Endothelial cell of umbilical vein (primary cell): ENCODE results near the gene LRRC8B. TPM values are rescaled to one million over a fixed set of nuclear protein-coding genes. Genes with fewer than 3 reads are reported as not detected.
"Not testable (repeated sequence)": the region's sequence is repeated elsewhere in the genome, so short reads cannot be mapped to it uniquely, and the experiment has no call there.

Source experiments
- BruUV-seq: library from RNA; stranded (reverse); fragments of 400-500 nt; replicated peaks from 2 replicates; lab custom pipeline; 2021; lab: Mats Ljungman, UMichigan
- CTCF ChIA-PET: fragments of 300-600, 350-600 bp; sonication (Branson Sonifier 250); formaldehyde crosslinking; loops from one replicate; lab custom pipeline; 2021; ENCODE audit warnings: antibody characterized with exemption, inconsistent platforms; lab: Charles Lee
- POLR2A ChIA-PET: fragments of 300-600, 350-600 bp; sonication (Branson Sonifier 250); formaldehyde crosslinking; loops from one replicate; lab custom pipeline; 2021; ENCODE audit warnings: antibody characterized with exemption, inconsistent platforms; lab: Charles Lee
- DNase-seq: peaks from one replicate; pipeline ENCODE4 v3.0.0-alpha.2; 2011; ENCODE audit warnings: low read depth, low spot score
- FAIRE-seq: peaks from 2 replicates; lab custom pipeline; 2011; peaks lifted over from hg19 to GRCh38; lab: Jason Lieb, UNC
- H2AFZ ChIP-seq: 2 replicates; pipeline ENCODE4 v1.6.0; 2012; ENCODE audit warnings: low read depth, low read length, control low read depth, inconsistent platforms
- H3K27ac ChIP-seq: 2 replicates; pipeline ENCODE4 v1.5.1; 2011; ENCODE audit warnings: low read depth, mild to moderate bottlenecking, control low read depth, low read length, moderate library complexity; ENCODE audit not compliant: insufficient read depth
- H3K27me3 ChIP-seq, 2 experiments: 2 replicates each; pipeline versions ENCODE4 v1.6.0 to v1.6.1; 2011; ENCODE audit warnings: low read length in 2 of 2, mixed read lengths in 1 of 2; ENCODE audit not compliant: control insufficient read depth in 2 of 2, insufficient read depth in 2 of 2
- H3K36me3 ChIP-seq, 2 experiments: 2 replicates in 1 of 2; 3 replicates in 1 of 2; pipeline ENCODE4 v1.5.1; 2011; ENCODE audit warnings: low read length in 2 of 2, mild to moderate bottlenecking in 1 of 2, moderate library complexity in 1 of 2; ENCODE audit not compliant: control insufficient read depth in 2 of 2, insufficient read depth in 2 of 2; ENCODE audit errors: extremely low read depth in 1 of 2
- H3K4me1 ChIP-seq: 3 replicates; pipeline ENCODE4 v1.5.1; 2011; ENCODE audit warnings: mild to moderate bottlenecking, low read length; ENCODE audit not compliant: control insufficient read depth, insufficient read depth; ENCODE audit errors: extremely low read depth
- H3K4me2 ChIP-seq: 2 replicates; pipeline ENCODE4 v1.6.1; 2011; ENCODE audit warnings: low read length, control low read depth, mixed read lengths; ENCODE audit not compliant: insufficient read depth
- H3K4me3 ChIP-seq, 3 experiments: fragments of 200-600 bp in 1 of 3; sonication (generic), shearing (Covaris generic) in 1 of 3; replicated peaks in 1 of 3; 2 replicates each; pipeline ENCODE4 v1.5.1; 2011 to 2016; ENCODE audit warnings: control low read depth in 3 of 3, low read length in 3 of 3, mild to moderate bottlenecking in 2 of 3, inconsistent platforms in 1 of 3, low read depth in 1 of 3, moderate library complexity in 1 of 3; ENCODE audit not compliant: insufficient read depth in 1 of 3
- H3K79me2 ChIP-seq: 2 replicates; pipeline ENCODE4 v1.6.0; 2012; ENCODE audit warnings: low read length, inconsistent platforms; ENCODE audit not compliant: control insufficient read depth, insufficient read depth
- H3K9ac ChIP-seq: replicated peaks from 2 replicates; pipeline ENCODE3; 2011; ENCODE audit warnings: low read length, control low read depth; ENCODE audit not compliant: insufficient read depth; ENCODE audit errors: extremely low read depth
- H3K9me1 ChIP-seq: replicated peaks from 3 replicates; pipeline ENCODE4 v1.6.0; 2011; ENCODE audit warnings: mild to moderate bottlenecking, low read length; ENCODE audit not compliant: control insufficient read depth, insufficient read depth; ENCODE audit errors: extremely low read depth
- H3K9me3 ChIP-seq: replicated peaks from 2 replicates; pipeline ENCODE4 v1.5.1; 2012; ENCODE audit warnings: low read length, inconsistent platforms; ENCODE audit not compliant: control insufficient read depth, insufficient read depth
- H4K20me1 ChIP-seq: replicated peaks from 2 replicates; pipeline ENCODE3; 2011; ENCODE audit warnings: mild to moderate bottlenecking, low read length; ENCODE audit not compliant: control insufficient read depth, insufficient read depth; ENCODE audit errors: extremely low read depth
- CTCF ChIP-seq, 2 donors: IDR thresholded peaks; 1 replicate in 1 of 2; 2 replicates in 1 of 2; pipeline ENCODE4 v1.5.1; 2011; ENCODE audit warnings: low read length in 2 of 2, mild to moderate bottlenecking in 2 of 2, moderate library complexity in 2 of 2, control low read depth in 1 of 2, inconsistent platforms in 1 of 2, low read depth in 1 of 2; ENCODE audit not compliant: insufficient read depth in 1 of 2; ENCODE audit errors: extremely low read depth in 1 of 2
- POLR2AphosphoS5 ChIP-seq: IDR thresholded peaks from 2 replicates; pipeline ENCODE4 v1.6.1; 2012; ENCODE audit warnings: low read depth, mild to moderate bottlenecking, control low read depth, low read length, moderate library complexity; ENCODE audit not compliant: insufficient read depth
- dilution Hi-C: fragments of 300-500 bp; cut with MboI; formaldehyde crosslinking; loops from one replicate; pipeline ENCODE4 v1.15.0; 2019; ENCODE audit warnings: low sequenced_read_pairs; ENCODE audit not compliant: extremely low pct_ligation_motif_present
- intact Hi-C: fragments of 100-400 bp; cut with micrococcal nuclease; formaldehyde crosslinking; loops from one replicate; pipeline ENCODE4 v1.10.0; 2022
- polyA plus RNA-seq, 4 experiments: library from polyadenylated mRNA; depleted of rRNA in 3 of 4; stranded (reverse) in 3 of 4; unstranded in 1 of 4; fragments of >200 nt; gene quantifications; 2 replicates each; pipeline versions ENCODE4 v1.2.1 to v1.2.3, GENCODE V29; 2011 to 2012; ENCODE audit warnings: missing spikeins in 1 of 4
- total RNA-seq: library from RNA; stranded (reverse); gene quantifications from 2 replicates; pipeline ENCODE4 v1.2.3, GENCODE V29; 2021

Gene LRRC8B
- total and polyA plus RNA-seq, 2 donors (not counting 3 experiments of a cell fraction or from before 2014, with no cell fraction given), result 15.2 to 15.8 TPM

GRCh38 chr1:89519779-89520358, 4.8 kb upstream of the LRRC8B start:
- no peak overlapping the region for H3K4me3 ChIP-seq
- no peak overlapping the region for H3K27ac ChIP-seq
- no peak overlapping the region for H2AFZ ChIP-seq
- FAIRE-seq (no peak), DNase-seq (peak; percentile 59)
- H4K20me1 ChIP-seq, result no peaks in the 10 kb centered on the region
- ChIA-PET CTCF (interaction anchor here (0.6 to 2.7 kb wide), 16 partner anchors 20 to 250 kb away, joined by 3 to 37 read pairs (median 5); partner anchors contain the start of gene LRRC8C), POLR2A (no interaction called here)
- no TSS peak for BruUV-seq
- no peak for TF ChIP-seq POLR2AphosphoS5
- peak; percentile 51 to 55 for TF ChIP-seq CTCF (IDR thresholded peaks at IDR 0.05; ENCODE audit: extremely low read depth in 1 of 2, insufficient read depth in 1 of 2, low read depth in 1 of 2, low read length in 2 of 2)
- no peak overlapping the region for H3K9ac ChIP-seq
- peaks cover 5% of the 10 kb centered on the region for H3K4me1 ChIP-seq
- H3K27me3 ChIP-seq, result no peaks in the 10 kb centered on the region
- H3K4me2 ChIP-seq, result no peak overlapping the region
- intact Hi-C loops (loop anchor here (1.0 to 5.0 kb wide), 3 partner anchors 79 to 472 kb away; no protein-coding TSS in a partner anchor), dilution Hi-C loops (no loop called here)
- no peaks in the 10 kb centered on the region for H3K9me3 ChIP-seq
- no peaks in the 10 kb centered on the region for H3K79me2 ChIP-seq
- no peaks in the 10 kb centered on the region for H3K36me3 ChIP-seq
- H3K9me1 ChIP-seq, result no peaks in the 10 kb centered on the region

GRCh38 chr1:89521977-89522376, 2.7 kb upstream of the LRRC8B start:
- H3K9me3 ChIP-seq, FAIRE-seq, POLR2A ChIA-PET, H2AFZ ChIP-seq, BruUV-seq, H3K4me2 ChIP-seq, CTCF ChIA-PET, DNase-seq, H3K79me2 ChIP-seq, H3K27ac ChIP-seq, H3K36me3 ChIP-seq, H3K4me3 ChIP-seq, dilution Hi-C loops, H3K9ac ChIP-seq, H4K20me1 ChIP-seq, H3K9me1 ChIP-seq, H3K27me3 ChIP-seq: not testable (repeated sequence)
- intact Hi-C loops, result loop anchor here (5.0 kb wide), 1 partner anchor 470 kb away; no protein-coding TSS in a partner anchor
- H3K4me1 ChIP-seq, result peaks cover 19% of the 10 kb centered on the region
